A549 treated with ZK216348 at 1 μM for 4 hours (cell line): ENCODE measurements around the gene THOP1. TPM values are rescaled to one million over a fixed set of nuclear protein-coding genes. Genes with fewer than 3 reads are reported as not detected.

Source experiments
- total RNA-seq: library from RNA; stranded (reverse); fragments of 200-300 nt; extraction: Qiagen RNA extraction; gene quantifications from 5 replicates; pipeline ENCODE4 v1.2.3, GENCODE V29; 2022; ENCODE audit warnings: low read depth

The THOP1 gene
- total RNA-seq, result 63.7 to 107 TPM (median 101 TPM) in 5 replicates

GRCh38 chr19:2785244-2785997, at the start of gene THOP1:
TSS of gene THOP1 (plus strand) at chr19:2785503. CDS start at chr19:2785663, 160 bp downstream.

GRCh38 chr19:2739602-2740313, 45.5 kb upstream of the THOP1 start, which contains the start of gene SLC39A3:
TSS of gene SLC39A3 (minus strand) at chr19:2740017. CDS start at chr19:2737257, 2,760 bp downstream.

GRCh38 chr19:2782936-2783780, 2.1 kb upstream of the THOP1 start, which contains the start of gene SGTA:
TSS of gene SGTA (minus strand) at chr19:2783273. CDS start at chr19:2769068, 14,205 bp downstream.

GRCh38 chr19:2819540-2820111, 34.3 kb downstream of the THOP1 start, which contains the start of gene ZNF554:
TSS of gene ZNF554 (plus strand) at chr19:2819868. CDS start at chr19:2820072, 204 bp downstream.

GRCh38 chr19:2840794-2841791, 55.8 kb downstream of the THOP1 start, which contains the start of gene ZNF555:
TSS of gene ZNF555 (plus strand) at chr19:2841475. CDS start at chr19:2841573, 98 bp downstream.

Other genes with a start within 250 kb of the THOP1 start
- 0.04 to 0.12 TPM (median 0.06 TPM) in 5 replicates for gene GNG7, start 82.8 kb upstream of the THOP1 start, total RNA-seq
- 3.2 to 5.1 TPM (median 4.2 TPM) in 5 replicates for gene DIRAS1, start 64.1 kb upstream of the THOP1 start, total RNA-seq
- gene SLC39A3, start 45.5 kb upstream of the THOP1 start, total RNA-seq, result 22.2 to 31.0 TPM (median 30.5 TPM) in 5 replicates
- 47.4 to 82.3 TPM (median 75.3 TPM) in 5 replicates for gene SGTA, start 2.2 kb upstream of the THOP1 start, total RNA-seq
- gene ZNF554, start 34.4 kb downstream of the THOP1 start, total RNA-seq, result 0.80 to 1.2 TPM (median 0.98 TPM) in 5 replicates
- gene ZNF555, start 56.0 kb downstream of the THOP1 start, total RNA-seq, result 1.9 to 2.7 TPM (median 2.3 TPM) in 5 replicates
- gene ZNF556, start 81.8 kb downstream of the THOP1 start, total RNA-seq, result 0.19 TPM in 1 of 5 replicates, not detected in the others
- 1.8 to 3.8 TPM (median 2.0 TPM) in 5 replicates for gene ZNF57, start 115.4 kb downstream of the THOP1 start, total RNA-seq
- gene ZNF77, start 159.5 kb downstream of the THOP1 start, total RNA-seq, result 1.1 to 3.3 TPM (median 1.6 TPM) in 5 replicates
- gene TLE6, start 192.1 kb downstream of the THOP1 start, total RNA-seq, result 3.2 to 6.9 TPM (median 4.4 TPM) in 5 replicates
- gene TLE2, start 243.8 kb downstream of the THOP1 start, total RNA-seq, result 2.7 to 3.0 TPM (median 2.8 TPM) in 5 replicates